Brain pericyte (primary cell): ENCODE measurements around the gene IMMP2L.
"Not testable (repeated sequence)": the region's sequence is repeated elsewhere in the genome, so short reads cannot be mapped to it uniquely, and the experiment has no call there.

Experiments
- DNase-seq: peaks from one replicate; pipeline ENCODE4 v3.0.0-alpha.2; 2012; ENCODE audit warnings: low read depth, low spot score

Gene IMMP2L

DNA sequence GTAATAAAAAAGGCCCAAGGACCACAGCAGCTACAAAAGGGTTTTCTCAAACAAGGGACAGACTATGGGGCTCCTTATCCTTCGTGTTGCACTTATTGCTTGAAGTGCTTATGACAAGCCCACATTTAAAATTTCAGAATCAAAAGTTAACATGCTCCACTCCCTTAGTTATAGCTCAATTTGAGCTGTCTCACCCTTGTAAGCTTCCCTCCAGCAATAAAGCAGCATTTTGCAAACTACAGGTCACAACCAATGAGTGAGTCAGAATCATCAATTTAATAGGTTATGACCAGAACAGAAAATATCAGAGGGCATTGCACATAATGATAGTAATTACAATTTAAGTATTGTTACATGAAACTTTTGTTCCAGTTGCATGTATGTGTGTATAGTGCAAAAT, 53.0 kb downstream of the IMMP2L start:
- no peak for DNase-seq

DNA sequence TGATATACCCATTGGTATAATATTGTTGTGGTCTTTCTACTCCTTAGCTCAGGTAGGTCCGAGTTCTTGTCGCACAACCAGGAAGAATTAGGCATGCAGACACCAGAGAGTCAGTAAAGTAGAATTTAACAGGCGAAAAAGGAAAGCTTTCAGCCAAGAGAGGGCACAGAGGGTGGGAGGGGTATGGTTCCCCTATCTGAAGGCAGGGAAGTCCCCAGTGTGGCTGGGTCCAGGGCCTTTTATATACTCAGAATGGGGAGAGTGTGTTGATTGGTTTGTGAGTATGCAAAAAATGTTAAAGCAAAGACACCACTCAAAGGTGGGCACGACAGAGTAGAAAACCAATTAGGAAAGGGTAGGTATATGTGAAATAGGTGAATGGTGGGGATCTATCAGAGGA, 53.9 kb downstream of the IMMP2L start:
- DNase-seq: no peak

- DNase-seq: not testable (repeated sequence)
Measured at GRCh38 chr7:111505422-111505821, 56.9 kb downstream of the IMMP2L start.

- DNase-seq: not testable (repeated sequence)
Measured at GRCh38 chr7:111501799-111502198, 60.5 kb downstream of the IMMP2L start.

DNA sequence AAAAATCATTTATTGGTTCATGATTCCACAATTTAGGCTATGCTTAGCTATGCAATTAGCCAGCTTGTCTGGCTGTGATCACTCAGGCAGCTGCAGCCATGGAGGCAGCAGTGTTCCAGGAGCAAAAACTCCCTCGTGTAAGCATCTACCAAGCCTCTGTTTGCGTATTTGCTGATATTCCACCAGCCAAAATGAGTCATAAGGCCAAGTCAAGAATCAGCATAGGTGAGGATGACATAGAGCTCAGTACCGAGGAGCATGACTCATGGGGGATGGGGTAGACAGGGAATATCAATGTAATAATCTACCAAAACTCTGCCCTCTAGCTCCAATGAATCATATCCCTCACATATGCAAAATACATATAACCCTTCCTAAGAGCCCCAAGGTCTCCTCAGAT, 63.3 kb downstream of the IMMP2L start:
- DNase-seq: no peak

GRCh38 chr7:111498391-111499007, 63.8 kb downstream of the IMMP2L start:
- DNase-seq: no peak

- no peak for DNase-seq
Measured at GRCh38 chr7:111495173-111495810, 67.0 kb downstream of the IMMP2L start.

GRCh38 chr7:111492234-111492633, 70.1 kb downstream of the IMMP2L start:
- DNase-seq: no peak

GRCh38 chr7:111486472-111487142, 75.7 kb downstream of the IMMP2L start:
- peak; percentile 27 for DNase-seq

DNA sequence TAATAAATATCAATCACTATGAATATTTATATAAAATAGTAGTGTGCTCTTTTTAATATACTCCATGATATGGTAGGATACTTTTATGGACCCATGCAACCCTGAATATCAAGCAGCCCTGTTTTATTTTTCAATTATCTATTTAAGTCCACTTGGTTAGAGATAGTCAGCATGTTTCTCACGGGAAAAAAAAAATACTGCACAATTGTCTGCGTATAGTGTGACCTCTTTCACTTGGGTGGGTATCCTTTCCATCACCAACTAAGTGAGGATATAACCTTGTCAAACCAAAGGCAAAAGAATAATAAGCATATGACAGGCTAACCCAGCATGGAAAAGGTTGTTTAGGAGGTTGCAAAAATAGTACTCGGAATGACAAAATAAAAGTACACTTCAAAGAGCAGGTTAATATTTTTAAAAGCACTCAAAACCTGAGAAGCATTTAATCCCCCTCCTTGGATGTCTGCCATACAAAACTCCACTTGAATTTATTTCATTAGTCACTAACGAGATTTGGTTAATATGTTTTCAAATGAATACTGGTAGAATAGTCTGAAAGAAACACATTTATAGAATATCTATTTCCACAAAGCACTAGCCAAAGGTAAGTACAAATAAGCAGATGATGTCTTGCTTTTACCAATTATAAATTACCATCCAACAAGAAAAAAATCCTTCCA, 76.5 kb downstream of the IMMP2L start:
- no peak for DNase-seq

- no peak for DNase-seq
Measured at GRCh38 chr7:111483078-111483477, 79.2 kb downstream of the IMMP2L start.

DNA sequence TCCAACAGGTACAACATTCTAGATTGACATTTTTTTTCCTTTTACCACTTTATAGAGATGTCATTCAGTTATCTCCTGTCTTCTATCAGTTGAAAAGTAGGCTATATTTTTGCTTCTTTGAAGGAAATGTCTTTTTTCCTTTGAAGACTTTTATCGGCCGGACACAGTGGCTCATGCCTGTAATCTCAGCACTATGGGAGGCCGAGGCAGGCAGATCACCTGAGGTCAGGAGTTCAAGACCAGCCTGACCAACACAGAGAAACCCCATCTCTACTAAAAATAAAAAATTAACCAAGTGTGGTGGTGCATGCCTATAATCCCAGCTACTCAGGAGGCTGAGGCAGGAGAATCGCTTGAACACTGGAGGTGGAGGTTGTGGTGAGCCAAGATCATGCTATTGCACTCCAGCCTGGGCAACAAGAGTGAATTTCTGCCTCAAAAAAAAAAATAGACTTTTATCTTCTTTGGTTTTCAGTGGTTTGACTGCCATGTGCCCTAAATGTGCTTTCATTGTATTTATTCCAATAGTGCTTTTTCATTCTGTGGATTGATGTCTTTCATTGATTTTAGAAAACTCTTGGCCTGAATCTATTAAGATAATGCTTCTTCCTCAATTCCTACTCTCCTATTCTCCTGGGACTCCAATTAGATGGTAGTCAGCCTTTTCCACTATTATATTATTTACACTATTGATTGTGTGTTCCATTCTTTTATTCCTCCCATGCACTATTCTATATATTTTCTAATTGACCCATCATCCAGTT, 84.6 kb downstream of the IMMP2L start:
- DNase-seq: no peak

DNA sequence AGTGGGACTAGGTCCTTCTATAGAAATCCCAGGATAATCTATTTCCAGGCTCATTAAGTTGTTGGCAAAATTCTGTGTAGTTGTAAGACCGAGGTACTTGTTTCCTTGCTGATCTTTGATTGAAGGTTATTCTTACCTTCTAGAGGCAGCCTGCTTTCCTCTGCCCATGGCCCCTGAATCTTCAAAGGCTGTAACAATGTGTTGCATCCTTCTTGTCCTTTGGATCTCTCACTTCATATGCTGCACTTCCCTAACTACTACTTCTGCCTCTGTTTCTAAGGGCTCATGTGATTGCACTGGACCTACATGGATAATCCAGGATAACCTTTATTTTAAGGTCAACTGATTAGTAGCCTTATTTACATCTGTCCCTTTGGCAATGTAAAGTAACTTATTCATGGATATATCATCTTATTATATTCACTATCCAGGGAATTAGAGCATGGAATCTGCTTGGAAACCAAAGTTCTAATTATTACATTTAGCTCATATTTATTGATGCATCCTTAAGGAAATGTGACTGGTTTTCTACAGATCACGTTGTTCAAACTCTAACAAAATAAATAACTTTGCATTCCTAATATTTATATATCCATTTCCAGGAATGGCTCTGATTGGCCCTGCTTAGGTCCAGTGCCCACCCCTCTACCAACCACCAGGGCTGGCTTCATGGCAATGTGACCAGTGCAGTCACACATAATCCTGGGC, 85.6 kb downstream of the IMMP2L start:
- DNase-seq: no peak

- no peak for DNase-seq
Measured at GRCh38 chr7:111475959-111476358, 86.3 kb downstream of the IMMP2L start.

- DNase-seq: no peak
Measured at GRCh38 chr7:111475419-111475748, 86.9 kb downstream of the IMMP2L start.

GRCh38 chr7:111474723-111475418, 87.4 kb downstream of the IMMP2L start:
- no peak for DNase-seq

DNA sequence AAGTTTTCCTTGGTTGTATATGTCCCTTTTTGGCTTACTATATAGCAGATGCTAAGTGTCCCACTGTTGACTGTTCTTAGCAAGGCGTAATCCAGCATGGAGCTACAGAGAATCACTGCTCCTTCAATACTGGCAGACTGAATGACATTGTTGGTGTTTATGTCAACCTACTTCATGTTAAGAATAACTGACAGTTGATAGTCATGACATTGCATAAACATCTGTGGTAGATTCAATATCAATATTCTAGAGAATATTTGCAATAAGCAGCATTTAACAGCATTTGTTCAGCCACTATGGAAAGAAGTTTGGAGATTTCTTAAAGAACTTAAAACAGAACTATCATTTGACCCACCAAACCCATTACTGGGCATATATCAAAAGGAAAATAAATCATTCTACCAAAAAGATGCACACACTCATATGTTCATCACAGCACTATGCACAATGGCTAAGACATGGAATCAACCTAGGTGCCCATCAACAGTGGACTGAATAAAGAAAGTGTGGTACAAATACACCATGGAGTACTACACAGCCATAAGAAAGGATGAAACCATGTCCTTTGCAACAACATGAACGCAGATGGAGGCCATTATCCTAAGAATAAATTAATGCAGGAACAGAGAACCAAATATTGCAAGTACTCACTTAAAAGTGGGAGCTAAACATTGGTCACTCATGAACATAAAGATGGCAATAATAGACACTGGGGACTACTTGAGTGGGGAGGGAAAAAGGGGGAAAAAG, 88.7 kb downstream of the IMMP2L start:
- DNase-seq: no peak

DNA sequence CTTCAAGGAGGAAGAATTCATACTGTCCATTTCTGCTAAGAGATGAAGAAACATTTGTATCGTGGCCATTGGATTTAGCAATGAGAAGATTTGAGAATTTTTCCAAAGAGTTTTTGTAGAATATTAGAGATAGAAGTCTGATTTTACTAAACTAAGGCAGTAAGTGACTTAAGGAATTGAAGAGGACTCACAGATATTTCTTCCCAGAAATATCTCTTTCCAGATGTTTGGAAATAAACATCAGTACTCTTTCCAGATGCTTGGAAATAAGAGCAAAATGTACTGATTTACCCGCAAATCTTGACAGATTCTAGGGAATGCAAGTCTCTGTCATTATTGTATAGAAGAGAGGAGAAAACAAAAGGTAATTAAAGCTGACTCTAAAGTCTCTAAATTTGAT, 91.3 kb downstream of the IMMP2L start:
- DNase-seq: no peak

DNA sequence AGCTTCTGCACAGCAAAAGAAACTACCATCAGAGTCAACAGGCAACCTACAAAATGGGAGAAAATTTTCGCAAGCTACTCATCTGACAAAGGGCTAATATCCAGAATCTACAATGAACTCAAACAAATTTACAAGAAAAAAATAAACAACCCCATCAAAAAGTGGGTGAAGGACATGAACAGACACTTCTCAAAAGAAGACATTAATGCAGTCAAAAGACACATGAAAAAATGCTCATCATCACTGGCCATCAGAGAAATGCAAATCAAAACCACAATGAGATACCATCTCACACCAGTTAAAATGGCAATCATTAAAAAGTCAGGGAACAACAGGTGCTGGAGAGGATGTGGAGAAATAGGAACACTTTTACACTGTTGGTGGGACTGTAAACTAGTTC, 92.4 kb downstream of the IMMP2L start:
- DNase-seq: not testable (repeated sequence)

GRCh38 chr7:111465774-111466173, 96.5 kb downstream of the IMMP2L start:
- not testable (repeated sequence) for DNase-seq
